ENCODE measurements around the gene IFNA7. TPM values are rescaled to one million over a fixed set of nuclear protein-coding genes. Genes with fewer than 3 reads are reported as not detected.
"Not testable (repeated sequence)": the region's sequence is repeated elsewhere in the genome, so short reads cannot be mapped to it uniquely, and the experiment has no call there.

Gene IFNA7
- total RNA-seq (ENCODE audit: low replicate concordance): not detected in 2 replicates

- not testable (repeated sequence) for H3K4me3 ChIP-seq (ENCODE audit: low read depth, low read length); DNase-seq (ENCODE audit: low read depth)
These were observed at the start of gene IFNA7 for GRCh38 chr9:21202105-21202504. Gene IFNA7 (minus strand): TSS chr9:21202205. CDS start chr9:21202165, 40 bp downstream.

- DNase-seq (ENCODE audit: low read depth): no peak
- no peak for TF ChIP-seq CTCF (IDR thresholded peaks at IDR 0.05; ENCODE audit: insufficient read depth, low read length)
- H3K4me3 ChIP-seq (ENCODE audit: low read depth, low read length): no peak overlapping the region
These were observed 49.6 kb upstream of the IFNA7 start for GRCh38 chr9:21251638-21252037.

- DNase-seq (ENCODE audit: low read depth): no peak
- H3K4me3 ChIP-seq (ENCODE audit: low read depth, low read length): no peak overlapping the region
- no peak for TF ChIP-seq CTCF (IDR thresholded peaks at IDR 0.05; ENCODE audit: insufficient read depth, low read length)
These were observed 49.2 kb upstream of the IFNA7 start for GRCh38 chr9:21251190-21251589.

GRCh38 chr9:21244836-21245235 is 42.8 kb upstream of the IFNA7 start:
- no peak overlapping the region for H3K4me3 ChIP-seq (ENCODE audit: low read depth, low read length)
- DNase-seq (ENCODE audit: low read depth): no peak
- no peak for TF ChIP-seq CTCF (IDR thresholded peaks at IDR 0.05; ENCODE audit: insufficient read depth, low read length)

- DNase-seq (ENCODE audit: low read depth): no peak
- TF ChIP-seq CTCF (IDR thresholded peaks at IDR 0.05; ENCODE audit: insufficient read depth, low read length): no peak
- no peak within 1 kb of the TSS for H3K4me3 ChIP-seq (ENCODE audit: low read depth, low read length)
These were observed 37.9 kb upstream of the IFNA7 start, which contains the start of gene IFNA14 for GRCh38 chr9:21239911-21240310. Gene IFNA14 (minus strand): TSS chr9:21240005. CDS start chr9:21239935, 70 bp downstream.

- not testable (repeated sequence) for DNase-seq (ENCODE audit: low read depth)
These were observed 34.3 kb upstream of the IFNA7 start for GRCh38 chr9:21236360-21236714.

GRCh38 chr9:21235468-21236359 is 33.7 kb upstream of the IFNA7 start:
- TF ChIP-seq CTCF (IDR thresholded peaks at IDR 0.05; ENCODE audit: insufficient read depth, low read length): peak; percentile 55
- H3K4me3 ChIP-seq (ENCODE audit: low read depth, low read length): not testable (repeated sequence)
- peak; percentile 57 for DNase-seq (ENCODE audit: low read depth)

More at GRCh38 chr9:21236360-21236714, 34.3 kb upstream of the IFNA7 start:
- H3K4me3 ChIP-seq (ENCODE audit: low read depth, low read length): not testable (repeated sequence)

Data from fibroblast of the aortic adventitia (primary cell).